DMS153 treated with DMSO at 0.1 percent for 48 hours (cell line): ENCODE results near the gene KCNIP4.

ENCODE experiments used
- DNase-seq: peaks from one replicate; lab custom pipeline; 2025; ENCODE audit not compliant: unreplicated experiment; lab: John Stamatoyannopoulos, UW

Gene KCNIP4

DNA sequence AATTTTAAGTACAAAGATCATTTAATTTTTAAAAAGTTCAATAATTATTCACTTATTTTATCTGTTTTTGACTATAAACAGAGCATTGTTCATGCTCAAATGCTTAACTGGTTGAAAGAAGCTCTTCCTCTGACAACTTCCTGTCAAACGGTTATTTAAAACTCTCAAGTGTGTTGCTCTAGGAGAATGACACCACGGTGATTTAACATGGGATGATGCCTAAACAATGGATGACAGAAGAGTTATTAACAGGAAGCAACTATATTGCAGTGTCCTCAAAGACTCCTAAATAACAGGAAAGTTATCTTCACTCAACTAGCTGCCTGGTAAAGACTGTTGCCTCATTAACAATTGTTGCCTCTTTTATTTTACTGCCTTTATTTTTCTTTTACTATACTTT is 738.7 kb downstream of the KCNIP4 start:
- DNase-seq, result no peak

DNA sequence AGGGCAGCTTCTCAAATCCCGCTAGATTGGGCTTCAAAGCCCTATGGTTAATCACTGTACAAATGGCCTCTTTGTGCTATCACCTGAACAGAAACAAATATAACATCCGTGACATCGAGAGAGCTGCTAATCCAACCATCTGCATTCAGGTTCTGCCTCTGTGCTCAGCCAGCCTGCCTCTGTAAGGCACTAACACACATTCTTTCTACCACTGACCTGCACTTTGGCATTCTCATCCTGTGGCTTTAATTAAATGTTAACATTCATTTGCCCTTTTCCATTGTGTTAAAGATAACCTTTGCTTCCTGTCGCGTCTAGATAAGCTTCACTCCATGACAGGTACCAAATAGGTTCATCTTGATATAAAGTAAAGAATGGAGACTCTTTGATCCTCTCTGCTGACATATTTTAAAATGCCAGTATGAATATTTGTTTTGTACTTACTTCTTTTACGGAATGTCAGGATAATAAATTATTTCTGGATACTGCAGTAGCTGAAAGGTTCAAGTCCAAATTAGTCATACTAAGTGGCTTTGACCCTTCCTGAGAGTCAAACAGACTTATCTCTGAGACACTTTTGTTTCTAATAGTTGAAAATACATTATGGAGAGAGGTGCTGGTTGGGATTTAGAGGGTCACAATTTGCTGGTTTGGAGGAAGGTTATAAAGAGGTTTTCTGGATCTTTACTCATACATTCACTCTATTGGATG is 742.6 kb downstream of the KCNIP4 start:
- no peak for DNase-seq

DNA sequence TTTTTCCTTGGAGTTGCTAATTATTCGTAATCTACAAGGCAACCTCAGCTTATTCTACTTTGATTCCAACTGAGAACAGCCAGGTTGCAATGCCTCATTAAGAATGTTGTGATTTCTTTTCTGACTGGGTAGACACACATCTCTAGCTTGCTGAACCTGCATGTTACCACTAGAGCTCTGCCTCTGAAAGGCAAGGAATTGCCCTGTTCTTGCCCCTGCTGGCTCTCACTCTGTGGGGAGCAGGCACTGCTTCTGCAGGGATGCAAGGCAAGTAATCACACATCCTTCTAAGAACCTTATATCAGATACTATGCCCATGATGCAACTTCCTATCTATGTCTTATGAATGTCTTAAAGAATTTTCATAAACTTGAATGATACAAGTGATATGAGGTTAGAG is 745.2 kb downstream of the KCNIP4 start:
- DNase-seq, result no peak

DNA sequence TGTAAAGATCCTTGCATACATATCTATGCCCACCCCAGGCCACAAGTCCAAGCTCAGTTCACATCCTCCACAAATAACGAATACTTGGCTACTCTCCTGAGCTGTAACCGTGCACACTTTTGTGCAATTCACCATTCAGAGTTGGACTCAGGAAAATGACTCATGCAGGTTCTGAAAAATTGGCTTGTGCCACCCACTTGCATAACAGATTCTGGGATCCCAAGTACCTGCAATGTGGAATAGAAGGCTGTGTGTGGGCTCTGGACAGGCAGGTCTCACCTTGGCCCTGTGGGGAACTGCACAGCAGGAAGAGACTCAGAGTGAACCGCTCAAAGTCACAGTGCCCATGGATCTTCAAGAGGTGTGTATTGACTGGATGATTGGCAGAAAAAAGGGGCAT is 745.6 kb downstream of the KCNIP4 start:
- DNase-seq, result no peak

DNA sequence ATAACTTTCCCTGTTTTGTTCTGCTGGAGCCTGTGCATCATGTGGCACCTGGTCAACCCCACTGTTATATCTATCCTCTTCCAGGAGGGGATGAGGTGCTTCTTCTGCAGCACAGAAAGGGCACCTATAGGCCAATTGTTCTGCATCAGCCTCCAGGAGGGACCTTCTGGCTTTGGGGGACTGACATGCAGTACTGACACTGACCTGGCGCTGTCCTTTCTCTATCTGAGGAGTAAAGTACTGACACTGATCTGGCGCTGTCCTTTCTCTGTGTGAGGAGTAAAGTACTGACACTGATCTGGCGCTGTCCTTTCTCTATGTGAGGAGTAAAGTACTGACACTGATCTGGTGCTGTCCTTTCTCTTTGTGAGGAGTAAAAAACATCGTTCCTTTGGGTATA is 749.9 kb downstream of the KCNIP4 start:
- no peak for DNase-seq

DNA sequence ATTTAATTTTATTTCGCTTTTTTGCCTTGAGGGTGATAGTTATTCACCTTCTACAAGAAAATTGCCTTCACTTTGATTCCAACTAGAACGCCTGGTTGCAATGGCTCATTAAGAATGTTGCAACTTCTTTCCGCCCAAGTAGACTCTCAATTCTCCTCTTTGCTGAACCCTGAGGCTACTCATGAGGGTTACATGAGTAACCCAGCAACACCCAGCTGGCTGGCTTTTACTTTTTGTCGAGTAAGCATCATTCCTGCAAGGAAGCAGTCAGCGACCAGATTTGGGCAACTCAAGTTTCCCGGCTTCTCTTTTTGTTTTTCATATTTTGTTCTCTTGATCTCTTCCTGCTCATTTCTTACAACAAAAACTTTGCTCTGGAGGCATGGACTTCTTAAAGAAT is 752.9 kb downstream of the KCNIP4 start:
- DNase-seq, result no peak

DNA sequence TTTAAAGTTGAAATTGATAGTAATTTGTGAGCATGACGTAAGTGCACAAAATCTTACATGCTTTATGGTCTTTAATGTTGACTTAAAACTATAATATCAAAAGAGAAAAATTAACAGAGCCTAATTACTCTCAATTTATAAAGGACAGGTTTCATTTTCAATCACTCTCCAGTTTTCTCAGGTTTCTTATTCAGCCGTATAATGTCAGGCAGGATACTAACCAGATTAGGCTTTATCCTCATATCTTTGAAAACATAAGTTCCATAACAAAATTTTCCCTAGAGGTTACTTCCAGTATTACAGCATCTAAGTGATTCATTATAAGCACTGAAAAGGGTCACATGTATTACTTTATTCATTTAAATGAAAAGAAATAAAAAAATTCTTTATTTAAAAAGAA is 756.2 kb downstream of the KCNIP4 start:
- DNase-seq, result no peak

DNA sequence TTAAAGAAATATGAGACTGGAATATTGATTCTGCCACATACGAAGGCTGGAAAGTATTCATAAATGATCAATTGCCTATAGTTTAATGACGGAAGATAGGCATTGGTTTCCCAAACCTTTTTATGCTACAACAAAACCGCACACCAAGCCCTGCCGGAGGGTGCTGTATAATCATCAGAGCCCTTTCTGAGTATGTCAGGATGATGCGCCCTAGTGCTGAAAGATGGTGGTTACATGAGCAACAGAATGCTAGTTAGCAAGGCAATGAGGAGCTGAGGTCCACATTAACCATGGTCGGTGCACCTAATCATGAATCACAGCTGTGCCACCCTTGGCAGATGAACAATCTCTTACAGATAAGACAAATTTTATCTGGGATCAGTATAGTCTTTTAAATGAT is 757.3 kb downstream of the KCNIP4 start:
- DNase-seq, result no peak

DNA sequence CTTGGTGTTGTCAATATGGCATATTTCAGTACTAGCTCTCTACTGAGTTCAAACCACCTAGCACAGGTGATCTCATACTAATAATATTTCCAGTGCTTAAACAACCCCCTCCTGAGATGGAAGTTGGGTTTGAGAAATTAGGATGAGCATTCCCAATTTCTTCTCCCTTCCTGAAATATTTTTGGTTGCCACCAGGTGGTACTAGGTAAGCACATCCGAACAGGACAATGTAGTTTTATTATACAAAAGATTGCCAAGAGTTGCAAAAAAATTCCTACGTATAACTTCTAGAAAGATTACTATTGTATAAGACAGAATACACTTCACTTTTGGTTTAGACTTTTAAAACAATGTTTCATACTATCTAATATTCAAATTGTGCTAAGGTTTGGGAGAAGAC is 763.8 kb downstream of the KCNIP4 start:
- no peak for DNase-seq

DNA sequence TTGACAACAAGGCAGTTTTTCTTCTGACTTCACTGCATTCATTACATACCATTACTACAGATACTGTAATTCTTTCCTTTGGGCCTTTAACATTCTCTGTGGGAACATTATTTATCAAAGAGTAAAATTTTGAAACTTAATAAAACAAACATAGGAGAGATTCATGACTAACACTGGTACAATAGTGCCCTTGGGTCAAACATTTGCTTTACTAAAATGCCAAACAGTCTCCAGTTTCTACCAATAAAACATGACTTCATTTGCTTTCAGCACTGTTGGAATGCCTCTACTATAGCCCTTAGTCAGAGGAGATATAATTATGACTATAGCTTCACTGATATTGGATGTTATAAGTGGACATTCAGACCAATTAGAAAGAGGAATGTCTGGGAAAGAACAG is 766.9 kb downstream of the KCNIP4 start:
- DNase-seq, result no peak

DNA sequence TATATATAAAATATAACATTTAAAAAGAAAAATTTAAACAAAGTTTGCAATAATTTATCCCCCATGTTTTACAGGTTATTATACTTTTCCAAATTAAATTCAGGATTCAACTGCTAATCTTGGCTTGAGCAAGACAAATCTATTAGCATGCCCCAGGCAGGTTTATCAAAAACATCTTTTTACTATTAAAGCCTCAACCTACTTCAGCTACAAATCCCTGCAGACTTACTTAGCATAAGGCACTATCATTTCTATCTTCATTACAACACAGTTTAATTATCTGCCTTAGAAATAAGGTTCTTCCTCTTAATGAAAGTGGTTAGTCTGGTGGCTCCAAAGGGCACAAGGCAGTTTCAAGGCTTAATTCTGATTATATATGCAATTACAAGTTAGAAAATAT is 770.7 kb downstream of the KCNIP4 start:
- DNase-seq, result no peak

DNA sequence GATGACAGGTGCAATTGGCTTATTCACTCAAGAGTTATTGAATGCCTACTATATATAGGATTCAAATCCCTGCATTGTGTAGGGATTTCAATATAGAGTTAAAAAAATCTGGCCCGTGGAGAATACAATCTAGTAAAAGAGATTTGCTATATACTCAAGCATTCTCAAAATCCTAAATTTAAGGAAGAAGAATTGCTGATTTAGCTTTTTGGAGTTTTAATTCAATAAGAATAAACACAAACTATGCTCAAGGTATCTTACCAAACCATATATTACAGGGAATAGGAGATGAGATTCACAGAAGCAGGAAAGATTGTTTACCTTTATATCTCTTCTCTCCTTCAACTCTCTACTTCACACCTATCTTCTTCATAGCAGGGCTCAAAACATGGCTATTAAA is 771.5 kb downstream of the KCNIP4 start:
- DNase-seq, result no peak

DNA sequence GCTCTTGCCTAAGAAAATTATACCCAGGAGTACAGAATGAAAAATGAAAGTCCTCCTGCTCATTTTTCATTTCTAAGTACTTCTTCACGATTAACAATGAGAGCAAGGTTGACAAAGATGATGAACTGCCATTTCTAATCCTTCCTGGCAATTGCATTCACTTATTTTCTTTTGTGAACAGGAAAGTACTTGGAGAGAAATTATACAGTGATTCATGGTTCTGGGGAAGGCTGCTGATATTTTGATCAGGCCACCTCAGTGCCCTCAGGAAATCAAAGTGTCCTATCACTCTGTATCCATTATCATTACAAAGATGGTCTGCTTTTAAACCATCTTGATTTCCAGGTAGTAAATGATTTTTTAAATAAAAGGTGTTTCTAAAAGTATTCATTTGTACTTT is 780.9 kb downstream of the KCNIP4 start:
- no peak for DNase-seq

DNA sequence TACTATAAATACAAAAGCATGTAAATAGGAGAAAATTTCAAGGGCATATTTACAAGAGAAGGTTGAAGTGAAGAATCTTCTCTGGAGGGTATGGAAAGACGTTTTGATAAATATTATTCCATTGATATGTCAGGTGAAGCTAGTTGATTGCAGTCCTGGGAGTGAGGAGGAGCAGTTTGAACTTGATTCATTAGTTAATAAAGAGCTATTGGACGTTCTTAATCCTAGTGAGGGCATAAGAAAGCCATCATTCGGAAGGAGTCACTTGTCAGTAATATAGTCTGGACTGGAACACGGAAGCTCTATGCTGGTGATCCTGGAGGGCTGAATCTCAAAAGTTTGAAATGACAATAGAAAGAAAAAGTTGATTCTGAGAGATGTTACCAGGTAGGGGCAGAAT is 793.2 kb downstream of the KCNIP4 start:
- DNase-seq, result no peak

DNA sequence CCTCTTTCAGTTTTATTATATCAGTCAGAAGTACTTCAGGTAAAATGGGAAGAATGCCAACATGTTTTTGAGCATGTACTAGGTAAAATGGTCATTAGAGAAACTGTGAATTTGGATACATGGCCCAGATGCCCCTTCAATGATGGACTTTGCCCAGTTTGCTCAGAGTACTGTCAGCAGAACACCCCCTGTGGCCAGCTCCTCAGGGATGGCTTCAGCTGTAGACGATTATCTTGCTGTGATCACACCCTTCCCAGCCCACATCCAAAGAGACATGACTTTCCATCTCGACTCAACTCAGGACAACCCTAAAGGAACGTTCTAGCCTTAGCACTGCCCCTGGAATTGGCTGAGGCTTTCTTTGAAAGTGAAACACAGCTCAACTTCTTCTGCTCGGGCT is 809.2 kb downstream of the KCNIP4 start:
- no peak for DNase-seq

DNA sequence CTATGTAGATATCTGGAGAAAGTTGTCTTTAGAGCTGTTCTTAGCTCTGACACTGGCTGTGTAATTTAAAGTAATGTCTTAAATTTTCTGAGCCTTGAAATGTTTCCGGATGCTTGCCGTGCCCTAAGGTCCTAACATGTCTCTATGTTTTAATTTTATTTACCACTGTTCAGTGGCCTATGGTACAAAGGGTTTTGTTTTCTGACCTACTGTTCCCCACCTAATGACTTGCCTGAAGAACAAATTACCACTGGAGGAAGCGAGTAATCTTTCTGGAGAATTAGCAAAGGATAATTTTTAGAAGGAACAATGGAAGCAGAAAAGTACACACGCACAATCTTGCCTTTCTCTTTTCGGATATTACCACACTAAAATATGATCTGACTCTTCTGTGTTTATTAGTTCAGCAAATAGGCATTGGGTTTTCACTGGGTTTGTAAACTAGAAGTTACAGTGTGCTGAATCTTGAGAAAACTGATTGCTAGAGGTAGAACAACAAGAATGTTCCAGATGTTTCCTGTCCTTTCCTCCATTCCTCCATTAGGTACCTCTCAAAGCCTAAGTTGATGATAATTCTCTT is 812.4 kb downstream of the KCNIP4 start:
- no peak for DNase-seq

DNA sequence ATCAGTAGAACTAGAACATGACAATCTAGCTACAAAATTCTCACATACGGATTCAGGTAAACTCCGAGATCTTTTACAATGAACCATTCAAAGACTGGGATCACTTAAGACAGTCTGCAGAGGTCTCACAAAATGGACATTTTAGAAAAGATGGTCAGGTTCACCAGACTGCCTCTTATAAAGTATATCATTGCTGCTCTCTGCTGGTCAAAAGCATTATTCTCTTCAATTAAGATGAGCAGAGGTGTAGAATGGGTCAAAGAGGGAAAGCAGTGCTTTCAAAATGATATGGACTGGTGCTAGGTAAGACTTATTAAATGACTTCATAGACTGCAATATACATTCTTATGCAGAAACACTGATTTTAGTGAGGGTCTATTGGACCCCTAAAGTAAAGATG is 813.6 kb downstream of the KCNIP4 start:
- DNase-seq, result no peak

DNA sequence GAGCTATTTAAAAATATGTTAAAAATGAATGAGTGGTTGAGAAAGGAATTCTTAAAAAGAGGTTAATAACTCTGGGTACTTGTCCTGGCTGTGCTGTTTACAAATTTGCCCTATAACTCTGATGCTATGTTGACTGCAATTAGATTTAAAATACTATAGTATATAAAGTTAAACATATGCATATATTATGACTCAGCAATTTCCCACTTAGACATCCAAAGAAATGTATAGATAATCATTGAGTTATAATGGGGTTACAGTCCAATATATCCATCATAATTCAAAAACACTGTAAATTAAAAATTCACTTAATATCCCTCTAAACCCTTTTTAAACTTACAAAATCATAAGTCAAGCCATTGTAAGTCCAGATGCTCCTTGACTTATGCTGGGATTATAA is 818.0 kb downstream of the KCNIP4 start:
- DNase-seq, result no peak

DNA sequence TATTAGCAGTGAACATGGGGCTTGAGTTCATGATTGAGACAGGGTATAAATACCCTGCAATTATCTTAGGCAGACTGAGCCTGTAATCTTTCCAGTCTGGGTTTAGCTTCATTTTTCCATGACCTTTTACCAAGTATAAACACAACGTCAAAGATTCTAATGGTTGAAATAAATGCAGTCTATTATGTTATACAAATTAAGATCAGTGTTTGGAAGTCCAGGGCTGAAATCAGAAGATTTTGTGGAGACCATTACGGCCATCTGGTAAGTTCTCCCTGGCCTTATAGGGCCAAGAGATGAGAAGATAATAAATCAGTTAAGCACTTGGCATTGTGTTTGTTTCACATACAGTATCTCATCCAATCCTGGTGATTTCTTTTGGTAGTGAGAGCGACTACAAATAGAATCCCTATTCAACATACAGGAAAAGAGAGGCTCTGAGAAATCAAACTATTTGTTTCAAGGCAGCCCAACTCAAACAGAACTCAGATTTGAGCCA is 822.5 kb downstream of the KCNIP4 start:
- no peak for DNase-seq

DNA sequence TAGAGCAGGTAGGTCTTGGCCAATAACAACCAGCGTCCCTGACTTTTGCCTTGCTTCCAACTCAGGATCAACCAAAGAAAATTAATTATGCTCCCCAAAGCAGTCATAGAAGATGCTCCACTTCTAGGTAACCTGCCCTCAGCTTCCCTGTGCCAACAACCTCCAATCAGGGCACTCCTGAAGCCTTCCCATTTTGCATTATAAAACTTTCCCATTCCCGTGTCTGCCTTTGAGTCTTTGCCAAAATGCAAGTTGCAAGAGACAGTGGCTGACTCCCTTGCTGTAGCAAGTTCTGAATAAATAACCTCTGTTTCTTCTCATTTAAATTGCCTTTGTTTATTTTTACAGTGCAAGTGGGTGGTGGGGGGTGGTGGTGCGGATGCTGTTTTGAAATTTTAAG is 830.3 kb downstream of the KCNIP4 start:
- no peak for DNase-seq

DNA sequence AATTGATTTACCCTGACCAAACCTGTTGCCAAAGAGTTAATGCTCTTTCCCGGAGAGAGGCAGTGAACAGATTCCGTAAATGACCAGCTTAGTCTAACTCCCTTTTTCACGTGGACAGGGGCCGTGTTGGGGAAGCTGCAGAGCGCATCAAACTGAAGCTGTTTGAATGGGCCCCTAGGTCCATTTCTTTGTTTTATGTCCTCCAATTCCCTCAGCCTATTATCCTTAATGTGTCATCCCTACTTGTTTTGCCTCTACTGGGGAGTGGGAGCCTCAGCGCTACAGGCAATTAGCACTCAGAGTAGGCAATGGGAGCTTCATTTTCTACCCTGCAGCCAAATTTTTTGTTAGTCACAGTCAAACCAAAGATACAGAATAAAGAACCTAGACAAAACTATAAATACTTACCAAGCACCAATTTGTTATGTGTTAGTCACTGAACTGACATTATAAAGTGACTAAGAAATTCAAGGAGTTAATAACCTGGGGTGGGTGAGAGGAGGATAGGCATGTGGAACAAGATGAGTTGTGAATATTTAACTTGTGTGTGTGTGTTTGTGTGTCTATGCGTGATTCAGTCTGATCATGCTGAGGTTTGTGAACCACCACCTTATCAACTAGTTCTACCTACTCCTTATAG is 830.9 kb downstream of the KCNIP4 start:
- no peak for DNase-seq

DNA sequence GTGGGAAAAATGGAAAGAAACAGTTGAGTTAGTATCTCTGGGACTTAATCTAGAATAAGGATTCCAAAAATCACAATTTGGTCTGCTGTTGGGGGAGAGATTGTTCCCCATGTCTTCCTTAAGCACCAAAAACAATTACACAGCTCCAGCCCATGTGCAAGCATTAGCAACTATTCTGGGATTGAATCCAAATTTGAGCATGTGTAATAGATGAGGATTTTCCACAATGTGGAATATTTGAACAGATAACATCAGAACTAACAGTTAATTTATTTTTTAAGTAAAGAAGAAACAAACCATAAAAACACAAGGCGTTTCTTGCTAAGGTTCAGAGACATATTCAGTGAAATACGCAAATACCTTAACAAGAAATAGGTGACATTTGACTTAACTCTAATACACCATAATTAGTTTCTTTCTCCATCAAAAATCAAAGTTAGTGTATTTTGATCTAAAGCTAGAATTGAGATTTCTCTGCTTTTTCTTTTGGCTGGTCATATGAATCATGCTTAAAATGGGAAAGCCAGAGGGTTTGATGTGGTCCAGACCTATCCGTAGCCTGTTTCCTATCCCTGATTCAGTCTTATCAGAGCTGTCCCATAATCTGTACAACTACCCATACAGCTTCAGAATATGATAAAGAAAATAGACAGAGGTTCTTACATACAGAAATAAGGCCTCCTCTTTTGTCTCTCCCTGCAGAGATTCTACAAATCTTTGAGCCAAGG is 834.9 kb downstream of the KCNIP4 start:
- no peak for DNase-seq
